Transverse colon (tissue), 4 donors: ENCODE measurements around the gene NFKB1. TPM values are rescaled to one million over a fixed set of nuclear protein-coding genes. Genes with fewer than 3 reads are reported as not detected.

ENCODE experiments used
- DNase-seq: peaks from one replicate; pipeline ENCODE4 v3.0.0-alpha.2; 2019
- H3K27ac ChIP-seq, 4 donors: fragments of 200-600 bp; sonication (generic); 2 replicates each; pipeline ENCODE4 v1.5.1; 2016 to 2018; ENCODE audit warnings: inconsistent platforms in 4 of 4
- H3K27me3 ChIP-seq: fragments of 200-600 bp; sonication (generic); 2 replicates; pipeline ENCODE4 v1.5.1; 2017; ENCODE audit warnings: inconsistent platforms
- H3K36me3 ChIP-seq, 4 donors: fragments of 200-600 bp; sonication (generic); 2 replicates each; pipeline ENCODE4 v1.5.1; 2017 to 2019; ENCODE audit warnings: inconsistent platforms in 4 of 4
- H3K4me1 ChIP-seq, 4 donors: fragments of 200-600 bp; sonication (generic); 2 replicates each; pipeline ENCODE4 v1.5.1; 2017 to 2020; ENCODE audit warnings: inconsistent platforms in 4 of 4
- H3K4me3 ChIP-seq, 4 donors: fragments of 200-600 bp; sonication (generic); 1 replicate in 1 of 4; 2 replicates in 3 of 4; pipeline versions ENCODE4 v1.5.1 to v1.6.1; 2017 to 2019; ENCODE audit warnings: inconsistent platforms in 4 of 4
- H3K9me3 ChIP-seq, 2 donors: fragments of 200-600 bp; sonication (generic); 2 replicates each; pipeline ENCODE4 v1.5.1; 2017 to 2019; ENCODE audit warnings: inconsistent platforms in 2 of 2
- EP300 ChIP-seq: sonication (generic); formaldehyde crosslinking; IDR thresholded peaks from one replicate; pipeline ENCODE4 v1.6.1; 2017; ENCODE audit warnings: antibody characterized with exemption, low read depth
- POLR2A ChIP-seq: fragments of 450-650 bp; IDR thresholded peaks from one replicate; pipeline ENCODE4 v1.6.1; 2016; ENCODE audit warnings: antibody characterized with exemption, mild to moderate bottlenecking, moderate library complexity
- POLR2AphosphoS5 ChIP-seq, 3 donors: sonication (generic); formaldehyde crosslinking; IDR thresholded peaks; one replicate each; pipeline ENCODE4 v1.6.1; 2016; ENCODE audit warnings: antibody characterized with exemption in 3 of 3
- WGBS, 2 donors: methylation state at CpG; one replicate each; pipeline ENCODE4 v1.1.5; 2018; ENCODE audit warnings: low coverage in 1 of 2; 5-methylcytosine and 5-hydroxymethylcytosine counted together
- in situ Hi-C, 4 donors: fragments of 200-750 bp; cut with MboI; loops; one replicate each; pipeline versions ENCODE4 v1.15.0 to v1.15.1; 2017; ENCODE audit warnings: low sequenced_read_pairs in 3 of 4, low pct_ligation_motif_present in 1 of 4, low pct_unique_long_range_greater_than_20kb in 1 of 4
- intact Hi-C: fragments of 100-400 bp; cut with DNase I; formaldehyde crosslinking; loops from one replicate; pipeline ENCODE4 v1.15.1; 2023; ENCODE audit warnings: low total_unique reads
- total RNA-seq, 4 donors: library from RNA; depleted of rRNA; stranded (reverse); fragments of >200 nt; gene quantifications; one replicate each; pipeline ENCODE4 v1.1.0, GENCODE V29; 2016
- TF ChIP-seq, protein P1 (sequence below), 5 experiments: fragments of 200-600 bp in 3 of 5; fragments of 450-650 bp in 2 of 5; sonication (generic) in 3 of 5; IDR thresholded peaks; 1 replicate in 2 of 5; 2 replicates in 3 of 5; pipeline ENCODE4 v1.5.1; 2016 to 2017; ENCODE audit warnings: antibody characterized with exemption in 5 of 5, inconsistent platforms in 3 of 5, mild to moderate bottlenecking in 2 of 5, moderate library complexity in 1 of 5

NFKB1 gene
- total RNA-seq, 4 donors from 2014 or later, result 20.9 to 35.8 (median 25.2) TPM

DNA sequence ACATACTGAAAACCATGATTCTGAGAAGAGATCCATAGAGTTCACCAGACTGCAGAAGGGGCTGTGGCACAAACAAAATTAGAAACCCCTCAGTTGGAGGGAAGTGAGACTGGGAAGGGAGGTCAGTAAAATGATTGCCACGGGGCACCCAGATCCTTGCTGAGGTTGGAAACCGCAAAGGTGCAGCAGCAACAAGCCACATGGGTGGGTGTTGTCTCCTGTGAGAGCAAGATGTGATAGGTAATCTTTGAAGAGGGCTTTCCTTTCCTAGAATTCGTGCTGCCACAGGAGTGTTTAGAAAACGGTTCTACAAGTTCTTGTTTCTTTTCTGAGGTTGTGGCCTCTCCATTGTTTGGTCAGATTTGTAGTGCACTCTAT, 85.5 kb downstream of the NFKB1 start:
- Histone ChIP-seq H3K36me3 (peaks cover 0 to 54% (median 19%) of the 10 kb centered on the region in 4 donors), H3K27ac (no peak overlapping the region), H3K27me3 (no peaks in the 10 kb centered on the region), H3K4me3 (no peak overlapping the region), H3K4me1 (no peaks in the 10 kb centered on the region), H3K9me3 (no peaks in the 10 kb centered on the region)
- intact Hi-C loops, result no loop called here
- no peak for TF ChIP-seq EP300
- 70 to 93% methylated on average over 2 to 4 of the region's 4 CpGs for WGBS, 2 donors
- in situ Hi-C loops, result loop anchor here in 1 of 4 donors (25.0 kb wide), 1 partner anchor 149 kb away; no protein-coding TSS in a partner anchor
- DNase-seq, result no peak

DNA sequence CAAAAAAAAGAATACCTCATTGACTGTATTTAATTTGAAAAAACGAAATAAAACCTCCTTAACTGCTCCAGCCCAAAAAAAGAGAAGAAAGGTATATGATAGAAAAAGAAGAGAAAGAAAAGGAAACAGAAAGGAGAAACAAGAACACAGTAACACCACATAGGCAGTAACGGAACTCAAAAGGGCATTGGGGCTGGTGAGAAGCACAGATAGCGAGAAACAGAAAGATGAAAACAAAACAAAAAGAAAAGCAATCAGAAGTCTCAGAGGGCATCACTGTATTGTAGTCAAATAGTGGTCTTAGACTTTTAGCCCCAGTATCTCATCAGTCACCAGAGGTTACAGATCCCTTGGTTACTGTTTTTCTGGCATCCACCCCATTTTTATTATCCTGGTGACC, 88.6 kb downstream of the NFKB1 start:
- intact Hi-C loops, result no loop called here
- Histone ChIP-seq H3K27ac (no peak overlapping the region), H3K36me3 (peaks cover 0 to 45% (median 13%) of the 10 kb centered on the region in 4 donors), H3K4me3 (no peak overlapping the region), H3K4me1 (no peaks in the 10 kb centered on the region), H3K27me3 (no peaks in the 10 kb centered on the region), H3K9me3 (no peaks in the 10 kb centered on the region)
- WGBS, 2 donors, result 85% methylated on average over 3 of the region's 3 CpGs; no CpG with 5 or more reads in 1 of the 2 donors
- no peak for DNase-seq
- TF ChIP-seq POLR2A, result no peak
- TF ChIP-seq, protein P1, sequence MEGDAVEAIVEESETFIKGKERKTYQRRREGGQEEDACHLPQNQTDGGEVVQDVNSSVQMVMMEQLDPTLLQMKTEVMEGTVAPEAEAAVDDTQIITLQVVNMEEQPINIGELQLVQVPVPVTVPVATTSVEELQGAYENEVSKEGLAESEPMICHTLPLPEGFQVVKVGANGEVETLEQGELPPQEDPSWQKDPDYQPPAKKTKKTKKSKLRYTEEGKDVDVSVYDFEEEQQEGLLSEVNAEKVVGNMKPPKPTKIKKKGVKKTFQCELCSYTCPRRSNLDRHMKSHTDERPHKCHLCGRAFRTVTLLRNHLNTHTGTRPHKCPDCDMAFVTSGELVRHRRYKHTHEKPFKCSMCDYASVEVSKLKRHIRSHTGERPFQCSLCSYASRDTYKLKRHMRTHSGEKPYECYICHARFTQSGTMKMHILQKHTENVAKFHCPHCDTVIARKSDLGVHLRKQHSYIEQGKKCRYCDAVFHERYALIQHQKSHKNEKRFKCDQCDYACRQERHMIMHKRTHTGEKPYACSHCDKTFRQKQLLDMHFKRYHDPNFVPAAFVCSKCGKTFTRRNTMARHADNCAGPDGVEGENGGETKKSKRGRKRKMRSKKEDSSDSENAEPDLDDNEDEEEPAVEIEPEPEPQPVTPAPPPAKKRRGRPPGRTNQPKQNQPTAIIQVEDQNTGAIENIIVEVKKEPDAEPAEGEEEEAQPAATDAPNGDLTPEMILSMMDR (IDR thresholded peaks at IDR 0.05), result no peak
- in situ Hi-C loops, result loop anchor here in 1 of 4 donors (25.0 kb wide), 1 partner anchor 152 kb away; no protein-coding TSS in a partner anchor

DNA sequence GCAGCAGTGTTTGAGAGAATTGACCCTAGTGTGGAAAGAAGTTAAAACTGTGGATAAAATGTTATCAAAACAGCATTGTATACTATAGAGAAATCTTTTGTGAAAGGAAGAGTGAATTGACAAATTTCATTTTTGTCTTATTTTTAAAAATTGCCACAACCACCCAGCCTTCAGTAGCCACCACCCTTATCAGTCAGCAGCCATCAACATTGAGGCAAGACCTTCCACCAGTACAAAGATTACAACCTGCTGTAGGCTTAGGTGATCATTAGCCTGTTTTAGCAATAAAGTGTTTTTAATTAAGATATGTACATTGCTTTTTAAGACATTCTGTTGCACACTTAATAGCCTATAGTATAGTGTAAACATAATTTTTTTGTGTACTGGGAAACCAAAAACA, 91.1 kb downstream of the NFKB1 start:
- DNase-seq, result no peak
- Histone ChIP-seq H3K9me3 (no peaks in the 10 kb centered on the region), H3K27me3 (no peaks in the 10 kb centered on the region), H3K36me3 (peaks cover 0 to 60% (median 16%) of the 10 kb centered on the region in 4 donors), H3K27ac (no peak overlapping the region), H3K4me1 (no peaks in the 10 kb centered on the region), H3K4me3 (no peak overlapping the region)
- intact Hi-C loops, result no loop called here
- in situ Hi-C loops, result loop anchor here in 1 of 4 donors (25.0 kb wide), 1 partner anchor 155 kb away; no protein-coding TSS in a partner anchor
- TF ChIP-seq POLR2A (no peak), EP300 (no peak), POLR2AphosphoS5 (IDR thresholded peaks at IDR 0.05) (no peak)
- TF ChIP-seq, protein P1 (IDR thresholded peaks at IDR 0.05), result no peak

DNA sequence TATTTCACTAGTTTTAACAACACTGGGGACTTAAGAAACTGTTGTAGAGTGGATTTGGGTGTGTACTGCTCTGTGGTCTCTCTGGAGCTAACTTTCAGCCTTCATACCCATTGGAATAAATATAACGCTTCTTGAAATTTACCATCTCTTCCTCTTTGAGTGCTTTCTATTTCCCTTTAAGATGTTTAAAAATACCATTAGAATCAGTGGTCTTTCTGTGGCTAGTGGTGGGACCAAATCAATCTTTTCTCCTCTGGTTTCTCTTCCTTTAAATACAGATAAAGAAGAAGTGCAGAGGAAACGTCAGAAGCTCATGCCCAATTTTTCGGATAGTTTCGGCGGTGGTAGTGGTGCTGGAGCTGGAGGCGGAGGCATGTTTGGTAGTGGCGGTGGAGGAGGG, 92.0 kb downstream of the NFKB1 start:
- TF ChIP-seq EP300, result no peak
- TF ChIP-seq POLR2A, result no peak
- TF ChIP-seq POLR2AphosphoS5 (IDR thresholded peaks at IDR 0.05), result no peak
- TF ChIP-seq, protein P1 (IDR thresholded peaks at IDR 0.05), result no peak
- intact Hi-C loops, result no loop called here
- peaks cover 0 to 69% (median 18%) of the 10 kb centered on the region in 4 donors for H3K36me3 ChIP-seq
- no peak for DNase-seq
- in situ Hi-C loops, result loop anchor here in 1 of 4 donors (25.0 kb wide), 1 partner anchor 156 kb away; no protein-coding TSS in a partner anchor
- H3K4me1 ChIP-seq, result peaks cover 0 to 5% (median 0%) of the 10 kb centered on the region in 4 donors
- no peaks in the 10 kb centered on the region for H3K27me3 ChIP-seq
- H3K9me3 ChIP-seq, result no peaks in the 10 kb centered on the region
- WGBS, 2 donors, result 82 to 98% methylated on average over 7 of the region's 7 CpGs
- no peak overlapping the region for H3K27ac ChIP-seq
- no peak overlapping the region for H3K4me3 ChIP-seq

DNA sequence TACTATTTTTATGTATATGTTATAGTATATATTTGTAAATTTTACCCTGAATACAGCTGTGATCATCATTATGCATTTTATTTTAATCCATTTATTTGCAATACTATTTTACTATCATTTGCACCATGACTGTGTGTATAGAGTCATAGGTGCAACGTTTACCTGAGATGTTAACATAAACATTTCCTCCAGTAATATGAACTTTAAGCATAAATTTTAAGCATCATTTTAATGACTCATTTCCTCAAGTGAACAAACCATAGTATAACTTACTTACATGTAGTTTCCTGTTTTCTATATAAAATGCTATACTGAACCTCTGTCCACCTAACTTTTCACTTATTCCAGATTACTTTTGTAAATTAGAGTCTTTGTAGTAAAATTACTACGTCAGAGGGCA, 92.8 kb downstream of the NFKB1 start:
- Histone ChIP-seq H3K27me3 (no peaks in the 10 kb centered on the region), H3K4me1 (peaks cover 0 to 5% (median 0%) of the 10 kb centered on the region in 4 donors), H3K9me3 (no peaks in the 10 kb centered on the region), H3K36me3 (peaks cover 0 to 69% (median 18%) of the 10 kb centered on the region in 4 donors), H3K27ac (no peak overlapping the region), H3K4me3 (no peak overlapping the region)
- 65 to 69% methylated on average over 2 of the region's 2 CpGs for WGBS, 2 donors
- TF ChIP-seq POLR2AphosphoS5 (IDR thresholded peaks at IDR 0.05) (no peak), POLR2A (no peak)
- in situ Hi-C loops (loop anchor here in 1 of 4 donors (25.0 kb wide), 1 partner anchor 157 kb away; no protein-coding TSS in a partner anchor), intact Hi-C loops (no loop called here)
- no peak for DNase-seq
